ENCODE measurements around the gene QKI. TPM values are rescaled to one million over a fixed set of nuclear protein-coding genes. Genes with fewer than 3 reads are reported as not detected.

Gene QKI
- total and polyA plus RNA-seq, 2 of the 8 experiments (the other 6 are each of a cell fraction or from before 2014, with no cell fraction given) = 181 to 183 TPM

- Histone ChIP-seq H4K91ac (replicated peaks; ENCODE audit: insufficient read length, low read length) (no peak overlapping the region), H3K79me1 (ENCODE audit: low read depth, low read length) (peaks cover 4% of the 10 kb centered on the region), H2BK5ac (ENCODE audit: low read depth, low read length) (no peak overlapping the region), H3K4me2 (ENCODE audit: insufficient read depth in 1 of 2, low read depth in 2 of 2, low read length in 2 of 2) (no peak overlapping the region), H3K27ac (ENCODE audit: low read depth, low read length) (no peak overlapping the region), H3K14ac (ENCODE audit: insufficient read length) (no peak overlapping the region), H3K36me3 (ENCODE audit: control insufficient read depth in 2 of 4, insufficient read depth in 4 of 4, low read length in 3 of 4) (no peaks in the 10 kb centered on the region), H2BK20ac (ENCODE audit: low read length) (no peak overlapping the region), H3K9ac (replicated peaks in 1 of 4; ENCODE audit: extremely low read depth in 1 of 4, low read depth in 3 of 4, low read length in 3 of 4) (no peak overlapping the region), H3K4me1 (replicated peaks in 1 of 4; ENCODE audit: control insufficient read depth in 3 of 4, insufficient read depth in 4 of 4, low read length in 3 of 4) (peaks cover 0 to 6% (median 1%) of the 10 kb centered on the region in 4 experiments; a peak in 2 of 7 replicates), H3K9me3 (ENCODE audit: insufficient read depth in 2 of 2, low read depth in 1 of 2, low read length in 1 of 2) (no peaks in the 10 kb centered on the region), H3K56ac (replicated peaks; ENCODE audit: insufficient read length, low read depth, low read length) (no peak overlapping the region), H3K27me3 (replicated peaks in 1 of 4; ENCODE audit: control insufficient read depth in 3 of 4, extremely low read depth in 1 of 4, insufficient read depth in 3 of 4, low read length in 3 of 4) (no peaks in the 10 kb centered on the region), H2BK120ac (replicated peaks; ENCODE audit: low read depth, low read length) (no peak overlapping the region), H2AFZ (ENCODE audit: low read length) (no peak overlapping the region), H3K4ac (replicated peaks; ENCODE audit: insufficient read length, low read depth, low read length) (no peak overlapping the region), H4K8ac (ENCODE audit: extremely low read depth, insufficient read depth, low read length) (no peak overlapping the region), H4K5ac (ENCODE audit: insufficient read length, low read depth, low read length) (no peak overlapping the region), H3K79me2 (ENCODE audit: control insufficient read depth in 1 of 2, insufficient read depth in 2 of 2, low read length in 2 of 2) (peaks cover 30 to 100% of the 10 kb centered on the region in 2 experiments), H4K20me1 (replicated peaks in 1 of 2; ENCODE audit: control insufficient read depth in 1 of 2, insufficient read depth in 2 of 2, low read length in 2 of 2) (peaks cover 11 to 12% of the 10 kb centered on the region in 2 experiments), H2AK5ac (ENCODE audit: low read depth, low read length) (no peak overlapping the region), H3K23me2 (ENCODE audit: low read depth, low read length) (no peaks in the 10 kb centered on the region), H2BK12ac (ENCODE audit: low read depth, low read length) (no peak overlapping the region), H3K18ac (ENCODE audit: extremely low read depth, low read length) (no peak overlapping the region), H3K23ac (ENCODE audit: insufficient read length) (no peak overlapping the region), H3K4me3 (ENCODE audit: extremely low read depth in 1 of 4, insufficient read depth in 2 of 4, low read depth in 3 of 4, low read length in 4 of 4) (no peak overlapping the region), H2BK15ac (ENCODE audit: low read length) (no peak overlapping the region)
- WGBS, 2 experiments (ENCODE audit: extremely low coverage in 1 of 2, insufficient coverage in 1 of 2, insufficient read length in 1 of 2, insufficient replicate concordance in 2 of 2, low coverage in 1 of 2, low lambda C conversion rate in 2 of 2, missing lambda C conversion rate in 1 of 2) = 81% methylated on average over 3 of the region's 3 CpGs; no CpG with 5 or more reads in 1 of the 2 experiments
- FAIRE-seq (no peak), DNase-seq (ENCODE audit: low read depth in 1 of 2, low spot score in 2 of 2) (no peak)
- no peak for TF ChIP-seq JUND (IDR thresholded peaks at IDR 0.05; ENCODE audit: low read length)
- no peak for TF ChIP-seq ATF3 (IDR thresholded peaks at IDR 0.05; ENCODE audit: insufficient read depth, low read depth, low read length)
- no peak for TF ChIP-seq CEBPB (IDR thresholded peaks at IDR 0.05; ENCODE audit: low read depth, low read length)
- TF ChIP-seq PHF8 (conservative IDR thresholded peaks at IDR 0.05; ENCODE audit: low read depth, low read length) = no peak
- TF ChIP-seq EZH2 (IDR thresholded peaks at IDR 0.05; ENCODE audit: low read depth, low read length, severe bottlenecking) = no peak
- no peak for TF ChIP-seq KDM5A (IDR thresholded peaks at IDR 0.05; ENCODE audit: low read length)
- POLR2A ChIA-PET (ENCODE audit: partially characterized antibody) = no interaction called here
- CTCF ChIA-PET (ENCODE audit: partially characterized antibody) = interaction anchor here (0.7 to 1.6 kb wide), 2 partner anchors 17 to 118 kb away, joined by 3 to 4 read pairs; no protein-coding TSS in a partner anchor
Observed at GRCh38 chr6:163436843-163437242, 22.3 kb downstream of the QKI start.
